ENCODE data around the gene CARD8.

- no peak for TF ChIP-seq CTCF (IDR thresholded peaks at IDR 0.05)
- no peak for TF ChIP-seq ZFX (IDR thresholded peaks at IDR 0.05; ENCODE audit: borderline replicate concordance)
Measured at GRCh38 chr19:48292798-48293197, 37.1 kb upstream of the CARD8 start.

Data from 22Rv1 (cell line).